Measurements from ENCODE around the gene OR2AG1.
A peak's percentile ranks its signal among the peaks of the same experiment; 100 is the strongest.

The OR2AG1 gene, protein sequence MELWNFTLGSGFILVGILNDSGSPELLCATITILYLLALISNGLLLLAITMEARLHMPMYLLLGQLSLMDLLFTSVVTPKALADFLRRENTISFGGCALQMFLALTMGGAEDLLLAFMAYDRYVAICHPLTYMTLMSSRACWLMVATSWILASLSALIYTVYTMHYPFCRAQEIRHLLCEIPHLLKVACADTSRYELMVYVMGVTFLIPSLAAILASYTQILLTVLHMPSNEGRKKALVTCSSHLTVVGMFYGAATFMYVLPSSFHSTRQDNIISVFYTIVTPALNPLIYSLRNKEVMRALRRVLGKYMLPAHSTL

DNA sequence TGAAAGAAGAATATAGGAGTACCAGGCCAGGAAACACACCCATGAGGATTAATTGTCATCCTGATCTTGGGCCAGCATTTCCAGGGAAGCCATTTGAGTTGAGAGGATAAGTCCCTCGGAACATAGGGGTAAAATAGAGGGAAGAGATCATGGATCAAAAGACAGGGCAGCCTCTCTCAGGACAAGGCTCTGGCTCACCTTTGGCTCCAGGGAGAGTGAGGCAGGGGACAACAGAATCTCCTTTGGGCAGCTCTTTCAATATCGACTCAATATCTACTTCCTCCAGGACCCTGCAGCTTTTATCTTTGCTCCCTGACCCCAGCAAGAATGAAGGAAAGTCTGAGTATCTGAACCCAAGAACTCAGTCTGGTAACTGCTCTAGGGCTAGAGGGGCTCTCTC is at the start of gene OR2AG1:
OR2AG1 (plus strand) TSS at position 301 of the 400 bp plus-strand sequence. CDS start 2,018 bp downstream, outside the sequence.
- in situ Hi-C loops (cut with HindIII; ENCODE audit: low sequenced_read_pairs), result no loop called here
- no peak for DNase-seq (ENCODE audit: low read depth, low spot score)
- TF ChIP-seq, protein P1, sequence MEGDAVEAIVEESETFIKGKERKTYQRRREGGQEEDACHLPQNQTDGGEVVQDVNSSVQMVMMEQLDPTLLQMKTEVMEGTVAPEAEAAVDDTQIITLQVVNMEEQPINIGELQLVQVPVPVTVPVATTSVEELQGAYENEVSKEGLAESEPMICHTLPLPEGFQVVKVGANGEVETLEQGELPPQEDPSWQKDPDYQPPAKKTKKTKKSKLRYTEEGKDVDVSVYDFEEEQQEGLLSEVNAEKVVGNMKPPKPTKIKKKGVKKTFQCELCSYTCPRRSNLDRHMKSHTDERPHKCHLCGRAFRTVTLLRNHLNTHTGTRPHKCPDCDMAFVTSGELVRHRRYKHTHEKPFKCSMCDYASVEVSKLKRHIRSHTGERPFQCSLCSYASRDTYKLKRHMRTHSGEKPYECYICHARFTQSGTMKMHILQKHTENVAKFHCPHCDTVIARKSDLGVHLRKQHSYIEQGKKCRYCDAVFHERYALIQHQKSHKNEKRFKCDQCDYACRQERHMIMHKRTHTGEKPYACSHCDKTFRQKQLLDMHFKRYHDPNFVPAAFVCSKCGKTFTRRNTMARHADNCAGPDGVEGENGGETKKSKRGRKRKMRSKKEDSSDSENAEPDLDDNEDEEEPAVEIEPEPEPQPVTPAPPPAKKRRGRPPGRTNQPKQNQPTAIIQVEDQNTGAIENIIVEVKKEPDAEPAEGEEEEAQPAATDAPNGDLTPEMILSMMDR (IDR thresholded peaks at IDR 0.05; ENCODE audit: low read depth, low read length), result no peak
- no peak within 1 kb of the TSS for H3K4me3 ChIP-seq (ENCODE audit: low read depth, low read length)

DNA sequence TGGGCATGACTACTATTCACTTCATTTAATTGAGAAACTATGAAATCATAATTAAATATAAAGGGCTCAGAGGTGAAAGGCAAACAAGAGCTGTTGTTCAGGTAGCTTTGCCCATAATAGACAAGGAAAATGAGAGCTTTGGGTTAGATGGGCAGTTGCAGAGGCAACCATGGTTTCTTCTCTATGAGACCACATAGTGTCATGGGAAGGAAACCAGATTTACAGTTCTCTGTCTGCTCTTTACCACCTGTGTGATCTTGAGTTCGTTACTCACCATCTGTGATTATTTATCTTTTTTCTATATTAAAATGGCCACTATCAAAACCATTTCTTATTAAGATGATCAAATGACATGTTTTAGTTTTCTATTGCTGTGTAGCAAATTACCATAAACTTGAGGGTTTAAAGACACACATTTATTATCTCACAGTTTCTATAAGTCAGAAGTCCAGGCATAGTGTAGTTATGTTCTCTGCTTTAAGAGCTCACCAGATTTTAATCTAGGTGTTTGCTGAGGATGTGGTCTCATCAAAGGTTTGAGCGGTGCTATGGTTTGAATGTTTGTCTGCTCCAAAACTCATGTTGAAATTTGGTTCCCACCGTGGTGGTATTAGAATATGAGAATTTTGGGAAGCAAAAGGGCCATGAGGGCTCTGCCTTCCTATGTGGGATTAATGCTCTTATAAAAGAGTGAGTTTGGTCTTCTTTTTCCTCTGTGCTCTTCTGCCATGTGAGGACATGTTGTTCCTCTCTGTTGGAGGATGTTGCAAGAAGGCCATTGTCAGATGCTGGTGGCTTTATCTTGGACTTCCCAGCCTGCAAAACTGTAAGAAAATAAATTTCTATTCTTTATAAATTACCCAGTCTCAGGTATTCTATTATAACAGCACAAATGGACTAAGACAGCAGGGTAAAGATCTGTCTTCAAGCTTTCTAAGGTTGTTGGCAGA is 49.2 kb upstream of the OR2AG1 start:
- no peak for DNase-seq (ENCODE audit: low read depth, low spot score)
- no peak overlapping the region for H3K4me3 ChIP-seq (ENCODE audit: low read depth, low read length)
- in situ Hi-C loops (cut with HindIII; ENCODE audit: low sequenced_read_pairs), result no loop called here
- TF ChIP-seq, protein P1 (IDR thresholded peaks at IDR 0.05; ENCODE audit: low read depth, low read length), result no peak

DNA sequence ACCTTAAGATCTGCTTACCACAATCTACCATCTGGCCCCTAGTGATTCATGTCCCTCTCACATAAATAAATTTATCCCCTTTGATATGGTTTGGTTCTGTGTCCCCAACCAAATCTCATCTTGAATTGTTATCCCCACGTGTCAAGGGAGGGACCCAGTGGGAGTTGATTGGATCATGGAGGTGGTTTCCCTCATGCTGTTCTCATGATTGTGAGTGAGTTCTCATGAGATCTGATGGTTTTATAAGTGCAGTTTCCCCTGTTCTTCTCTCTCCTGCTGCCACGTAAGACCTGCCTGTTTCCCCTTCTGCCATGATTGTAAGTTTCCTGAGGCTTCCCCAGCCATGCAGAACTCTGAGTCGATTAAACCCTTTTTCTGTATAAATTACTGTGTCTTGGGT is 48.2 kb upstream of the OR2AG1 start:
- in situ Hi-C loops (cut with HindIII; ENCODE audit: low sequenced_read_pairs), result no loop called here
- no peak for DNase-seq (ENCODE audit: low read depth, low spot score)
- TF ChIP-seq, protein P1 (IDR thresholded peaks at IDR 0.05; ENCODE audit: low read depth, low read length), result no peak
- no peak overlapping the region for H3K4me3 ChIP-seq (ENCODE audit: low read depth, low read length)

DNA sequence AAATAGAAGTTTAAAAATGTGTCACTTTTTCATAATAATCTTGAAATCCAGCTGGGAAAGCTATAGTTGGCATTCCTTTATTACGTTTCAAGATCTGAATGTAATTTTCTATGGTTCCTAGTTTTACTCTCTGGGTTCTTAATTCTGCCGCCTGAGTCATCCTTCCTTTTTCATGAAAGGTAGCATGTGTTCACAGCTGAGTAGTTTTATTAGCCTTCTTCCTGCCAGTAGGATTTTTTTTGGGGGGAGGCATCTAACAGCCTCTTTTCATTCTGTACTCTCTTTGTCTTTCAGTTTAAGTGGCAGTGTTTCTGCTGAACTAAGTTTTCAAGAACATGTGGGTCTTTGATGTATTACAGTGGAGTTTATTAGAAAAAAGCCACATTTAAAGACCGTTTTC is 47.5 kb upstream of the OR2AG1 start:
- TF ChIP-seq, protein P1 (IDR thresholded peaks at IDR 0.05; ENCODE audit: low read depth, low read length), result no peak

DNA sequence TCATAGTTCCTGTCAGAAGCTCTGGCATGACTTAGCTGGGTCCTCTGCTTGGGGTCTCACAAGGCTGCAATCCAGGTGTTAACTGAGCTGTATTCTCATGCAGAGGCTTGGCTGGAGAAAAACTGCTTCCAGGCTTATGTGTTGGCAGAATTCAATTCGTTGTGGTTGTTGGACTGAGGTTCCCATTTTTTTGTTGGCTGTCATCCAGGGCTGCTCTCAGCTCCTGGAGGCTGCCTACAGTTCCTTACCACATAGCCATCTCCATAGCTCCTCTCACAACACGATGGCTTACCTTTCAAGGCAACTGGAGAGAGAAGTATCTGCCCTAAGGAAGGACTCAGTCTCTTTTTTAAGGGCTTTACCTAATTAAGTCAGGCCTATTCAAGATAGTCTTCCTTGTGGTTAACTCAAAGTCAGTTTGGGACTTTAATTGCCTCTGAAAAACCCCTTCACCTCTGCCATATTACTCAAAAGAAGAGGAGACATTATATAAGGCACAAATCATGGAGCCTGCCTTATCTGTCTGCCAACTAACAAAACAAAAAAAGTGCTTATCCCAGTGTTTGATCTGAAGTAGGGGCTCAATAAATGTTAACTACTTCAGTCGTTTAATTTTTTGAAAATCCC is 46.2 kb upstream of the OR2AG1 start:
- in situ Hi-C loops (cut with HindIII; ENCODE audit: low sequenced_read_pairs), result no loop called here
- no peak overlapping the region for H3K4me3 ChIP-seq (ENCODE audit: low read depth, low read length)
- peak; percentile 29 for DNase-seq (ENCODE audit: low read depth, low spot score)
- TF ChIP-seq, protein P1 (IDR thresholded peaks at IDR 0.05; ENCODE audit: low read depth, low read length), result no peak

More for the DNA sequence above, 47.5 kb upstream of the OR2AG1 start:
- DNase-seq (ENCODE audit: low read depth, low spot score), result no peak
- in situ Hi-C loops (cut with HindIII; ENCODE audit: low sequenced_read_pairs), result no loop called here
- no peak overlapping the region for H3K4me3 ChIP-seq (ENCODE audit: low read depth, low read length)

DNA sequence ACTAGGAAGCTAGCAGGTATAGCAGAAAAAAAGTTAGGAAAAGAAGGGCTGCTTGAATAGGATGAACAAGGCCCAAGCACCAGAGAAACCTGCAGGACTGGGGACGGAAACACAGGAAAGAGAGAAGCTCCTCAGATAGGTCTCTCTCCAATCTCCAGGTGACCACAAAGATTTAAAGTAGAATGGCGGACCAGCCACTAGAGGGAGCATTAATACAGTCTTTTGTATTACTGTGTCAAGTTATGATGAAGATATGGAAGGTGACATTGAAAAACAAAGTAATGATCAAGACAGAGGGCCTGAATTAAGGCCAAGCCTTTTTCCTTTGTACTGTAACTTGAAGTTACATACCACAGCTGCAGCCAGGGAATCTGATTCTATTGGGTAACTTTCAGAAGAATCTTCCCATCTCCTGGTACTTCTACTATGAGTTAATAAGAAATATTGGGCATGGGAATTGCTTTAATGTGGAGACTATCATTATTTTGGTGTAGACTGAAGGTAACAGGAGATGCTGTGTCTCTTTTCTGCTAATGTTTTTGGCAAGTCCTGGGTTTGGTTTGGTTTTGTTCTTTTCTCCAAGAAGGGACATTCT is 44.9 kb upstream of the OR2AG1 start:
- no peak overlapping the region for H3K4me3 ChIP-seq (ENCODE audit: low read depth, low read length)
- in situ Hi-C loops (cut with HindIII; ENCODE audit: low sequenced_read_pairs), result no loop called here
- DNase-seq (ENCODE audit: low read depth, low spot score), result peak; percentile 35
- TF ChIP-seq, protein P1 (IDR thresholded peaks at IDR 0.05; ENCODE audit: low read depth, low read length), result peak; percentile 72
